ENCODE measurements around the gene HLTF.
A peak's percentile ranks its signal among the peaks of the same experiment; 100 is the strongest.

HLTF gene

DNA sequence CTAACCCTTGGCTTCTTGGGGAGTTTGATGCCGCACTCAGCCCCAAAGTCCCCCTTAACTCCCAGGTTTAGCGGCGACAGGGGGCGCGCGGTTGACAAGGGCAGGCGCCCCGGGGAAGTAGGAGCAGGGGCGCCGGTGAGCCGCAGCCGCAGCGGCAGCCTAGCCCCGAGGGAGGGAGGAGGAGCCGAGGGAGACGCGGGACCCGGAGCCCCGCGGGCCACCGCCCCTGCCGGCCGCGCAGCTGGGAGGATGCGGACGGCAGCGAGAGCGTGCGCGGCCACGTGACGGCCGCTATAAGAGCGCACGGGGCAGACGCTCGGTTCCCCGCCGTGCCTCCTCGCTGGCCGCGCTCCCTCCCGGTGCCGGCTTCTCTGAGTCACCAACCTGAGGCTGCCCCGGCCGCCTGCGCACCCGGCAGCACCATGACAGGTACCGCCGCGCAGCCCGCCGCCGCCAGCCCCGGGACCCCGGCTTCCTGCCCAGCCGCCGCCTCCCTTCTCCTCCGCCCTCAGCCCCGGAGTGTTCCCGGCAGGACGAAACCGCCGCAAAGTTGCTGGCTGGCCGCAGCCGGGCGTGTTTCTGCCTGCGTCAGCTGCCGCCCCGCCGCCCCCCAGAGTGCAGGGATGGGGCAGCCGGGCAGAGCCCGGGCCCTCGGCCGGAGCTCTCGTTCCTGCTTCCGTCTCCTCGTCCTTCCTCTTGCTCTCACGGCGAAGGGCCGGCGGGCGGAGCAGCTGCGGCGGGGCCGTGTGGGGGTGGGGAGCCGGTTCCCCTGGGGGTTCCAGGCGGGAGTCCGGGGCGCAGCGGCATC lies 94.9 kb downstream of the HLTF start, which contains the start of gene GYG1 (continued):
- TF ChIP-seq, protein P1, sequence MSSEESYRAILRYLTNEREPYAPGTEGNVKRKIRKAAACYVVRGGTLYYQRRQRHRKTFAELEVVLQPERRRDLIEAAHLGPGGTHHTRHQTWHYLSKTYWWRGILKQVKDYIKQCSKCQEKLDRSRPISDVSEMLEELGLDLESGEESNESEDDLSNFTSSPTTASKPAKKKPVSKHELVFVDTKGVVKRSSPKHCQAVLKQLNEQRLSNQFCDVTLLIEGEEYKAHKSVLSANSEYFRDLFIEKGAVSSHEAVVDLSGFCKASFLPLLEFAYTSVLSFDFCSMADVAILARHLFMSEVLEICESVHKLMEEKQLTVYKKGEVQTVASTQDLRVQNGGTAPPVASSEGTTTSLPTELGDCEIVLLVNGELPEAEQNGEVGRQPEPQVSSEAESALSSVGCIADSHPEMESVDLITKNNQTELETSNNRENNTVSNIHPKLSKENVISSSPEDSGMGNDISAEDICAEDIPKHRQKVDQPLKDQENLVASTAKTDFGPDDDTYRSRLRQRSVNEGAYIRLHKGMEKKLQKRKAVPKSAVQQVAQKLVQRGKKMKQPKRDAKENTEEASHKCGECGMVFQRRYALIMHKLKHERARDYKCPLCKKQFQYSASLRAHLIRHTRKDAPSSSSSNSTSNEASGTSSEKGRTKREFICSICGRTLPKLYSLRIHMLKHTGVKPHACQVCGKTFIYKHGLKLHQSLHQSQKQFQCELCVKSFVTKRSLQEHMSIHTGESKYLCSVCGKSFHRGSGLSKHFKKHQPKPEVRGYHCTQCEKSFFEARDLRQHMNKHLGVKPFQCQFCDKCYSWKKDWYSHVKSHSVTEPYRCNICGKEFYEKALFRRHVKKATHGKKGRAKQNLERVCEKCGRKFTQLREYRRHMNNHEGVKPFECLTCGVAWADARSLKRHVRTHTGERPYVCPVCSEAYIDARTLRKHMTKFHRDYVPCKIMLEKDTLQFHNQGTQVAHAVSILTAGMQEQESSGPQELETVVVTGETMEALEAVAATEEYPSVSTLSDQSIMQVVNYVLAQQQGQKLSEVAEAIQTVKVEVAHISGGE (tag by site-specific recombination; conservative IDR thresholded peaks at IDR 0.05; ENCODE audit: low read depth), result peak; percentile 20; the same call in 1 of the 2 replicates
- TF ChIP-seq, protein P2, sequence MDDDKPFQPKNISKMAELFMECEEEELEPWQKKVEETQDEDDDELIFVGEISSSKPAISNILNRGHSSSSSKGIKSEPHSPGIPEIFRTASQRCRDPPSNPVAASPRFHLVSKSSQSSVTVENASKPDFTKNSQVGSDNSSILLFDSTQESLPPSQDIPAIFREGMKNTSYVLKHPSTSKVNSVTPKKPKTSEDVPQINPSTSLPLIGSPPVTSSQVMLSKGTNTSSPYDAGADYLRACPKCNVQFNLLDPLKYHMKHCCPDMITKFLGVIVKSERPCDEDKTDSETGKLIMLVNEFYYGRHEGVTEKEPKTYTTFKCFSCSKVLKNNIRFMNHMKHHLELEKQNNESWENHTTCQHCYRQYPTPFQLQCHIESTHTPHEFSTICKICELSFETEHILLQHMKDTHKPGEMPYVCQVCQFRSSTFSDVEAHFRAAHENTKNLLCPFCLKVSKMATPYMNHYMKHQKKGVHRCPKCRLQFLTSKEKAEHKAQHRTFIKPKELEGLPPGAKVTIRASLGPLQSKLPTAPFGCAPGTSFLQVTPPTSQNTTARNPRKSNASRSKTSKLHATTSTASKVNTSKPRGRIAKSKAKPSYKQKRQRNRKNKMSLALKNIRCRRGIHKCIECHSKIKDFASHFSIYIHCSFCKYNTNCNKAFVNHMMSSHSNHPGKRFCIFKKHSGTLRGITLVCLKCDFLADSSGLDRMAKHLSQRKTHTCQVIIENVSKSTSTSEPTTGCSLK (tag by site-specific recombination; IDR thresholded peaks at IDR 0.05), result no peak
- TF ChIP-seq, protein P3, sequence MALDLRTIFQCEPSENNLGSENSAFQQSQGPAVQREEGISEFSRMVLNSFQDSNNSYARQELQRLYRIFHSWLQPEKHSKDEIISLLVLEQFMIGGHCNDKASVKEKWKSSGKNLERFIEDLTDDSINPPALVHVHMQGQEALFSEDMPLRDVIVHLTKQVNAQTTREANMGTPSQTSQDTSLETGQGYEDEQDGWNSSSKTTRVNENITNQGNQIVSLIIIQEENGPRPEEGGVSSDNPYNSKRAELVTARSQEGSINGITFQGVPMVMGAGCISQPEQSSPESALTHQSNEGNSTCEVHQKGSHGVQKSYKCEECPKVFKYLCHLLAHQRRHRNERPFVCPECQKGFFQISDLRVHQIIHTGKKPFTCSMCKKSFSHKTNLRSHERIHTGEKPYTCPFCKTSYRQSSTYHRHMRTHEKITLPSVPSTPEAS (tag by site-specific recombination; IDR thresholded peaks at IDR 0.05), result no peak
- TF ChIP-seq, protein P4, sequence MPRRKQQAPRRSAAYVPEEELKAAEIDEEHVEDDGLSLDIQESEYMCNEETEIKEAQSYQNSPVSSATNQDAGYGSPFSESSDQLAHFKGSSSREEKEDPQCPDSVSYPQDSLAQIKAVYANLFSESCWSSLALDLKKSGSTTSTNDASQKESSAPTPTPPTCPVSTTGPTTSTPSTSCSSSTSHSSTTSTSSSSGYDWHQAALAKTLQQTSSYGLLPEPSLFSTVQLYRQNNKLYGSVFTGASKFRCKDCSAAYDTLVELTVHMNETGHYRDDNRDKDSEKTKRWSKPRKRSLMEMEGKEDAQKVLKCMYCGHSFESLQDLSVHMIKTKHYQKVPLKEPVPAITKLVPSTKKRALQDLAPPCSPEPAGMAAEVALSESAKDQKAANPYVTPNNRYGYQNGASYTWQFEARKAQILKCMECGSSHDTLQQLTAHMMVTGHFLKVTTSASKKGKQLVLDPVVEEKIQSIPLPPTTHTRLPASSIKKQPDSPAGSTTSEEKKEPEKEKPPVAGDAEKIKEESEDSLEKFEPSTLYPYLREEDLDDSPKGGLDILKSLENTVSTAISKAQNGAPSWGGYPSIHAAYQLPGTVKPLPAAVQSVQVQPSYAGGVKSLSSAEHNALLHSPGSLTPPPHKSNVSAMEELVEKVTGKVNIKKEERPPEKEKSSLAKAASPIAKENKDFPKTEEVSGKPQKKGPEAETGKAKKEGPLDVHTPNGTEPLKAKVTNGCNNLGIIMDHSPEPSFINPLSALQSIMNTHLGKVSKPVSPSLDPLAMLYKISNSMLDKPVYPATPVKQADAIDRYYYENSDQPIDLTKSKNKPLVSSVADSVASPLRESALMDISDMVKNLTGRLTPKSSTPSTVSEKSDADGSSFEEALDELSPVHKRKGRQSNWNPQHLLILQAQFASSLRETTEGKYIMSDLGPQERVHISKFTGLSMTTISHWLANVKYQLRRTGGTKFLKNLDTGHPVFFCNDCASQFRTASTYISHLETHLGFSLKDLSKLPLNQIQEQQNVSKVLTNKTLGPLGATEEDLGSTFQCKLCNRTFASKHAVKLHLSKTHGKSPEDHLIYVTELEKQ (tag by site-specific recombination; IDR thresholded peaks at IDR 0.05; ENCODE audit: borderline replicate concordance), result no peak
- TF ChIP-seq ZNF169 (tag by site-specific recombination; IDR thresholded peaks at IDR 0.05), result no peak
- TF ChIP-seq, protein P5, sequence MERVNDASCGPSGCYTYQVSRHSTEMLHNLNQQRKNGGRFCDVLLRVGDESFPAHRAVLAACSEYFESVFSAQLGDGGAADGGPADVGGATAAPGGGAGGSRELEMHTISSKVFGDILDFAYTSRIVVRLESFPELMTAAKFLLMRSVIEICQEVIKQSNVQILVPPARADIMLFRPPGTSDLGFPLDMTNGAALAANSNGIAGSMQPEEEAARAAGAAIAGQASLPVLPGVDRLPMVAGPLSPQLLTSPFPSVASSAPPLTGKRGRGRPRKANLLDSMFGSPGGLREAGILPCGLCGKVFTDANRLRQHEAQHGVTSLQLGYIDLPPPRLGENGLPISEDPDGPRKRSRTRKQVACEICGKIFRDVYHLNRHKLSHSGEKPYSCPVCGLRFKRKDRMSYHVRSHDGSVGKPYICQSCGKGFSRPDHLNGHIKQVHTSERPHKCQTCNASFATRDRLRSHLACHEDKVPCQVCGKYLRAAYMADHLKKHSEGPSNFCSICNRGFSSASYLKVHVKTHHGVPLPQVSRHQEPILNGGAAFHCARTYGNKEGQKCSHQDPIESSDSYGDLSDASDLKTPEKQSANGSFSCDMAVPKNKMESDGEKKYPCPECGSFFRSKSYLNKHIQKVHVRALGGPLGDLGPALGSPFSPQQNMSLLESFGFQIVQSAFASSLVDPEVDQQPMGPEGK (tag by site-specific recombination; IDR thresholded peaks at IDR 0.05), result peak; percentile 37; the same call in 1 of the 2 replicates
- TF ChIP-seq ZFP69B (tag by site-specific recombination; IDR thresholded peaks at IDR 0.05), result no peak
- TF ChIP-seq, protein P6, sequence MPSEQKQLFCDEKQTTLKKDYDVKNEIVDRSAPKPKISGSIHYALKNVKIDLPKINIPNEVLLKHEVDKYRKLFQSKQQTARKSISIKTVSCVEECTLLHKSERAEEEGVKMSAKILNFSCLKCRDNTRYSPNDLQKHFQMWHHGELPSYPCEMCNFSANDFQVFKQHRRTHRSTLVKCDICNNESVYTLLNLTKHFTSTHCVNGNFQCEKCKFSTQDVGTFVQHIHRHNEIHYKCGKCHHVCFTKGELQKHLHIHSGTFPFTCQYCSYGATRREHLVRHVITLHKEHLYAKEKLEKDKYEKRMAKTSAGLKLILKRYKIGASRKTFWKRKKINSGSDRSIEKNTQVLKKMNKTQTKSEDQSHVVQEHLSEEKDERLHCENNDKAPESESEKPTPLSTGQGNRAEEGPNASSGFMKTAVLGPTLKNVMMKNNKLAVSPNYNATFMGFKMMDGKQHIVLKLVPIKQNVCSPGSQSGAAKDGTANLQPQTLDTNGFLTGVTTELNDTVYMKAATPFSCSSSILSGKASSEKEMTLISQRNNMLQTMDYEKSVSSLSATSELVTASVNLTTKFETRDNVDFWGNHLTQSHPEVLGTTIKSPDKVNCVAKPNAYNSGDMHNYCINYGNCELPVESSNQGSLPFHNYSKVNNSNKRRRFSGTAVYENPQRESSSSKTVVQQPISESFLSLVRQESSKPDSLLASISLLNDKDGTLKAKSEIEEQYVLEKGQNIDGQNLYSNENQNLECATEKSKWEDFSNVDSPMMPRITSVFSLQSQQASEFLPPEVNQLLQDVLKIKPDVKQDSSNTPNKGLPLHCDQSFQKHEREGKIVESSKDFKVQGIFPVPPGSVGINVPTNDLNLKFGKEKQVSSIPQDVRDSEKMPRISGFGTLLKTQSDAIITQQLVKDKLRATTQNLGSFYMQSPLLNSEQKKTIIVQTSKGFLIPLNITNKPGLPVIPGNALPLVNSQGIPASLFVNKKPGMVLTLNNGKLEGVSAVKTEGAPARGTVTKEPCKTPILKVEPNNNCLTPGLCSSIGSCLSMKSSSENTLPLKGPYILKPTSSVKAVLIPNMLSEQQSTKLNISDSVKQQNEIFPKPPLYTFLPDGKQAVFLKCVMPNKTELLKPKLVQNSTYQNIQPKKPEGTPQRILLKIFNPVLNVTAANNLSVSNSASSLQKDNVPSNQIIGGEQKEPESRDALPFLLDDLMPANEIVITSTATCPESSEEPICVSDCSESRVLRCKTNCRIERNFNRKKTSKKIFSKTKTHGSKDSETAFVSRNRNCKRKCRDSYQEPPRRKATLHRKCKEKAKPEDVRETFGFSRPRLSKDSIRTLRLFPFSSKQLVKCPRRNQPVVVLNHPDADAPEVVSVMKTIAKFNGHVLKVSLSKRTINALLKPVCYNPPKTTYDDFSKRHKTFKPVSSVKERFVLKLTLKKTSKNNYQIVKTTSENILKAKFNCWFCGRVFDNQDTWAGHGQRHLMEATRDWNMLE (tag by site-specific recombination; conservative IDR thresholded peaks at IDR 0.05; ENCODE audit: low read depth), result no peak
- no peak for TF ChIP-seq ZNF548 (tag by site-specific recombination; IDR thresholded peaks at IDR 0.05)
- TF ChIP-seq ZNF184 (tag by site-specific recombination; IDR thresholded peaks at IDR 0.05), result no peak
- no peak for TF ChIP-seq ZNF366 (tag by site-specific recombination; conservative IDR thresholded peaks at IDR 0.05)
- TF ChIP-seq ZNF146 (tag by site-specific recombination; IDR thresholded peaks at IDR 0.05), result peak; percentile 16; the same call in 1 of the 2 replicates
- TF ChIP-seq MZF1 (tag by site-specific recombination; IDR thresholded peaks at IDR 0.05; ENCODE audit: borderline replicate concordance), result no peak
- TF ChIP-seq, protein P7, sequence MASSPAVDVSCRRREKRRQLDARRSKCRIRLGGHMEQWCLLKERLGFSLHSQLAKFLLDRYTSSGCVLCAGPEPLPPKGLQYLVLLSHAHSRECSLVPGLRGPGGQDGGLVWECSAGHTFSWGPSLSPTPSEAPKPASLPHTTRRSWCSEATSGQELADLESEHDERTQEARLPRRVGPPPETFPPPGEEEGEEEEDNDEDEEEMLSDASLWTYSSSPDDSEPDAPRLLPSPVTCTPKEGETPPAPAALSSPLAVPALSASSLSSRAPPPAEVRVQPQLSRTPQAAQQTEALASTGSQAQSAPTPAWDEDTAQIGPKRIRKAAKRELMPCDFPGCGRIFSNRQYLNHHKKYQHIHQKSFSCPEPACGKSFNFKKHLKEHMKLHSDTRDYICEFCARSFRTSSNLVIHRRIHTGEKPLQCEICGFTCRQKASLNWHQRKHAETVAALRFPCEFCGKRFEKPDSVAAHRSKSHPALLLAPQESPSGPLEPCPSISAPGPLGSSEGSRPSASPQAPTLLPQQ (tag by site-specific recombination; IDR thresholded peaks at IDR 0.05), result peak; percentile 44; the same call in 1 of the 2 replicates
- TF ChIP-seq, protein P8, sequence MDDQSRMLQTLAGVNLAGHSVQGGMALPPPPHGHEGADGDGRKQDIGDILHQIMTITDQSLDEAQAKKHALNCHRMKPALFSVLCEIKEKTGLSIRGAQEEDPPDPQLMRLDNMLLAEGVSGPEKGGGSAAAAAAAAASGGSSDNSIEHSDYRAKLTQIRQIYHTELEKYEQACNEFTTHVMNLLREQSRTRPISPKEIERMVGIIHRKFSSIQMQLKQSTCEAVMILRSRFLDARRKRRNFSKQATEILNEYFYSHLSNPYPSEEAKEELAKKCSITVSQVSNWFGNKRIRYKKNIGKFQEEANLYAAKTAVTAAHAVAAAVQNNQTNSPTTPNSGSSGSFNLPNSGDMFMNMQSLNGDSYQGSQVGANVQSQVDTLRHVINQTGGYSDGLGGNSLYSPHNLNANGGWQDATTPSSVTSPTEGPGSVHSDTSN (CRISPR knock-in tag; IDR thresholded peaks at IDR 0.05), result no peak
- peak; percentile 33; the same call in 1 of the 2 replicates for TF ChIP-seq ZBTB8A (tag by site-specific recombination; IDR thresholded peaks at IDR 0.05)
